Measurements from ENCODE around the gene ADIRF.

DNA sequence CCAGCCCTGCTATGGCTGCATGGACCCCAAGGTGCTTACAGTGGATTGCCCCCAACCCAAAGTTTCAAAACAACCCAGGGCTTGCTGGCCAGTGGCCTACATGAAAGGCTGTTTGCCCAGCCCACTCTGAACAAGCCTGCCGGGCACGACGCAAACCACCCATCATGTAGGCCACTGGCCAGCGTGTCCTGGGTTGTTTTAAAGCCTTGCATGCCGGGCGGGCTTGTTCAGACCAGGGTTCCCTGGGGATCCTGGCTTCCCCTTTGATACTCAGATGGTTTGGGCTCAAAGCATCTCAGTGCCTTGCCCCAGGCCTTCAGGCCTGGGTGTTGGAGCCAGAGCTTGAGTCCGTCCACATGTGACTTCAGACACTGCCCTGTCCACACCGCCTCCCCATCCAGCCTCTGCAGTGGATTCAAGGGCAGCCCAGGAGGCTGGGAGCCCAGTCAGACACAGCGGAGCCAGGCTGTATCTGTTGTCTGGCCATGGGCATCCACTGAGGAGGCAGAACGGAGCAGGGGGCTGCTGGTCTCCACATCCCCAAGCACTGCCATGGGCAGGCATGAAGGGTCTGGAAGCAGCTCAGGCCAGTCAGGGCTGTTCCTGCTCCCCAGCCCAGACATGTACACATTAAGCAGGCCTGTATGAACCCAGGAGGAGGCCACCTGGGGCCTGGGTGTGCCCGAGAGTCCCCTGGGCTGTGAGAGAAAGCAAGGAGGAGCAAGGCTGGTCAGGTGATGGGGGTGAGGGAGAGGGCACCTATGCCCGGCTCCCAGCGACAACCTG is 4.0 kb upstream of the ADIRF start:
- TF ChIP-seq CTCF (IDR thresholded peaks at IDR 0.05), result no peak
- no peak for TF ChIP-seq EZH2 (IDR thresholded peaks at IDR 0.05)
- TF ChIP-seq EZH2phosphoT487 (IDR thresholded peaks at IDR 0.05), result no peak
